Natural killer cell treated with Interleukin-12 subunit alpha and Interleukin-12 subunit beta and Interleukin-15 and Interleukin-18, amount 100 ng/mL, for 72 hours (primary cell): ENCODE measurements around the gene HMCN1. TPM values are rescaled to one million over a fixed set of nuclear protein-coding genes. Genes with fewer than 3 reads are reported as not detected.

ENCODE experiments used
- ATAC-seq, 2 donors: fragments of 150-1000 bp; cut with Tn5 transposase in 1 of 2; sonication (Bioruptor Pico), chemical (Tn5 transposase) in 1 of 2; 2 replicates each; pipeline ENCODE4 v1.10.0; 2021
- DNase-seq: peaks from one replicate; pipeline ENCODE4 v3.0.0; 2022; ENCODE audit warnings: low spot score
- H3K27ac Mint-ChIP-seq, 2 donors: 1 replicate in 1 of 2; 2 replicates in 1 of 2; pipeline ENCODE4 v1.8.0; 2022; ENCODE audit warnings: mixed read lengths in 2 of 2, mild to moderate bottlenecking in 1 of 2, moderate library complexity in 1 of 2
- H3K27me3 Mint-ChIP-seq, 2 donors: 1 replicate in 1 of 2; 2 replicates in 1 of 2; pipeline ENCODE4 v1.8.0; 2022; ENCODE audit warnings: mixed read lengths in 2 of 2
- H3K36me3 Mint-ChIP-seq: one replicate; pipeline ENCODE4 v1.8.0; 2022; ENCODE audit warnings: mixed read lengths
- H3K4me1 Mint-ChIP-seq, 2 donors: 1 replicate in 1 of 2; 2 replicates in 1 of 2; pipeline ENCODE4 v1.8.0; 2022; ENCODE audit warnings: low read depth in 2 of 2, mixed read lengths in 2 of 2, mild to moderate bottlenecking in 1 of 2
- H3K4me3 Mint-ChIP-seq: one replicate; pipeline ENCODE4 v1.8.0; 2022; ENCODE audit warnings: mixed read lengths
- H3K9me3 Mint-ChIP-seq: 2 replicates; pipeline ENCODE4 v1.8.0; 2022; ENCODE audit warnings: mixed read lengths
- total RNA-seq, 2 donors: library from RNA; stranded (reverse); gene quantifications; one replicate each; pipeline ENCODE4 v1.2.3, GENCODE V29; 2022

The HMCN1 gene
- total RNA-seq, 2 donors from 2014 or later: 1.1 to 1.4 TPM

- Mint-ChIP-seq H3K36me3 (no peaks in the 10 kb centered on the region), H3K9me3 (no peaks in the 10 kb centered on the region), H3K4me1 (no peaks in the 10 kb centered on the region), H3K27me3 (peaks cover 0 to 12% of the 10 kb centered on the region in 2 donors), H3K4me3 (no peak overlapping the region), H3K27ac (no peak overlapping the region)
- no peak for DNase-seq
- ATAC-seq: no peak
Observed at GRCh38 chr1:186240436-186240835, 506.2 kb downstream of the HMCN1 start.
